Measurements from ENCODE around the gene GREB1. TPM values are rescaled to one million over a fixed set of nuclear protein-coding genes. Genes with fewer than 3 reads are reported as not detected.

The GREB1 gene
- total and polyA plus RNA-seq, 2 experiments from 2014 or later: 12.0 to 35.0 TPM

GRCh38 chr2:11596801-11597200 lies 63.0 kb downstream of the GREB1 start (continued):
- TF ChIP-seq ZNF462 (CRISPR knock-in tag; IDR thresholded peaks at IDR 0.05) (no peak), STAT1 (IDR thresholded peaks at IDR 0.05; ENCODE audit: unreplicated experiment) (no peak), CREB1 (CRISPR knock-in tag; IDR thresholded peaks at IDR 0.05; ENCODE audit: low read depth) (no peak), EZH2phosphoT487 (IDR thresholded peaks at IDR 0.05; ENCODE audit: unreplicated experiment) (no peak), ZNF114 (CRISPR knock-in tag; IDR thresholded peaks at IDR 0.05) (no peak), ETS1 (IDR thresholded peaks at IDR 0.05) (no peak), POLR2AphosphoS5 (IDR thresholded peaks at IDR 0.05; ENCODE audit: low read depth) (no peak), JUNB (IDR thresholded peaks at IDR 0.05; ENCODE audit: unreplicated experiment) (no peak), ZNF331 (CRISPR knock-in tag; IDR thresholded peaks at IDR 0.05; ENCODE audit: low read depth) (no peak), NANOG (IDR thresholded peaks at IDR 0.05; ENCODE audit: borderline replicate concordance) (no peak), EZH2 (IDR thresholded peaks at IDR 0.05; ENCODE audit: low read depth, unreplicated experiment) (no peak)
